ENCODE results near the gene ZSCAN16. TPM values are rescaled to one million over a fixed set of nuclear protein-coding genes. Genes with fewer than 3 reads are reported as not detected.

Gene ZSCAN16
- total and polyA plus RNA-seq, 10 of the 15 experiments (the other 5 are each of a cell fraction or from before 2014, with no cell fraction given), result 4.6 to 13.8 (median 10.3) TPM

- TF ChIP-seq POU2F2 (IDR thresholded peaks at IDR 0.05; ENCODE audit: borderline replicate concordance, low read depth, low read length) (no peak), CUX1 (IDR thresholded peaks at IDR 0.05; ENCODE audit: insufficient replicate concordance, low read depth, low read length) (no peak), TCF3 (IDR thresholded peaks at IDR 0.05; ENCODE audit: borderline replicate concordance, insufficient read depth, low read depth, low read length) (no peak)
These were observed 553 bp downstream of the ZSCAN16 start (continued) for GRCh38 chr6:28124971-28125353.

GRCh38 chr6:28125401-28125800, 992 bp downstream of the ZSCAN16 start:
- BruUV-seq (replicated peaks), result no TSS peak
- in situ Hi-C loops (cut with MboI) (no loop called here), intact Hi-C loops (cut with micrococcal nuclease; ENCODE audit: unreplicated experiment) (no loop called here)
- peaks cover 0 to 11% of the 10 kb centered on the region in 2 experiments; a peak in 3 of 4 replicates for H3K36me3 ChIP-seq (ENCODE audit: control insufficient read depth in 2 of 2, insufficient read depth in 2 of 2, low read length in 1 of 2)
- ChIA-PET RAD21 (ENCODE audit: unreplicated experiment) (interaction anchor here (1.1 to 2.9 kb wide), 4 partner anchors 16 to 231 kb away, joined by 3 to 13 read pairs (median 8); partner anchors contain the start of gene ZKSCAN8), SMC1A (ENCODE audit: uncharacterized antibody, unreplicated experiment) (interaction anchor here (1.2 to 2.3 kb wide), 6 partner anchors 11 to 306 kb away, joined by 3 to 9 read pairs (median 4); partner anchors contain the start of gene ZKSCAN8), CTCF (interaction anchor here (0.6 to 3.0 kb wide), 10 partner anchors 8 to 230 kb away, joined by 3 to 18 read pairs (median 3); partner anchors contain the start of gene ZKSCAN8), POLR2A (interaction anchor here (1.8 to 2.1 kb wide), 3 partner anchors 16 to 258 kb away, joined by 4 to 6 read pairs (median 4); partner anchors contain the start of gene ZKSCAN8)
- H3K79me2 ChIP-seq (ENCODE audit: control insufficient read depth, insufficient read depth, low read length), result peaks cover 30% of the 10 kb centered on the region
- H3K4me2 ChIP-seq (ENCODE audit: control insufficient read depth, insufficient read depth), result peak overlapping the region; percentile 53
- H3K9me3 ChIP-seq (replicated peaks; ENCODE audit: control insufficient read depth, insufficient read depth, low read length), result no peaks in the 10 kb centered on the region
- peak overlapping the region; percentile 76 for H3K4me3 ChIP-seq
- TF ChIP-seq E2F8 (IDR thresholded peaks at IDR 0.05; ENCODE audit: low read depth, partially characterized antibody), result no peak
- no peak for TF ChIP-seq HCFC1 (IDR thresholded peaks at IDR 0.05; ENCODE audit: low read length)
- no peak for TF ChIP-seq ZNF622 (IDR thresholded peaks at IDR 0.05)
- no peaks in the 10 kb centered on the region for H3K27me3 ChIP-seq (replicated peaks in 1 of 2; ENCODE audit: control insufficient read depth in 2 of 2, insufficient read depth in 2 of 2, low read length in 1 of 2)
- peak overlapping the region; percentile 59; the same call in 1 of the 2 replicates for H3K27ac ChIP-seq (ENCODE audit: control insufficient read depth, insufficient read depth)
- FAIRE-seq (no peak), DNase-seq (ENCODE audit: low read depth, low spot score) (no peak), ATAC-seq (no peak; the same call in 2 of the 3 replicates)
- no peaks in the 10 kb centered on the region for H4K20me1 ChIP-seq (ENCODE audit: control insufficient read depth, insufficient read depth)
- H2AFZ ChIP-seq (ENCODE audit: control insufficient read depth, low read depth, low read length), result no peak overlapping the region
- peak overlapping the region; percentile 63 for H3K9ac ChIP-seq (ENCODE audit: control insufficient read depth, insufficient read depth, low read length)
- H3K4me1 ChIP-seq (ENCODE audit: control insufficient read depth, insufficient read depth, low read length), result peaks cover 8% of the 10 kb centered on the region
- WGBS (ENCODE audit: insufficient coverage, insufficient replicate concordance, low lambda C conversion rate, missing lambda C conversion rate), result 48% methylated on average over 4 of the region's 4 CpGs

Measured in GM12878 (cell line).